IMR-90 (cell line): ENCODE results near the gene DBNL. TPM values are rescaled to one million over a fixed set of nuclear protein-coding genes. Genes with fewer than 3 reads are reported as not detected.
"Not testable (repeated sequence)": the region's sequence is repeated elsewhere in the genome, so short reads cannot be mapped to it uniquely, and the experiment has no call there.

ENCODE experiments used
- ATAC-seq: fragments of 200-7000 bp; cut with Tn5 transposase; 2 replicates; pipeline ENCODE4 v1.9.1; 2020; ENCODE audit warnings: low read depth, mild to moderate bottlenecking, moderate library complexity
- BruUV-seq: library from RNA; stranded (reverse); fragments of 400-500 nt; replicated peaks from 2 replicates; lab custom pipeline; 2021; lab: Mats Ljungman, UMichigan
- CTCF ChIA-PET: fragments of 300-600 bp; formaldehyde crosslinking; extraction: SDS; loops from one replicate; lab custom pipeline; 2021; ENCODE audit warnings: antibody characterized with exemption; lab: Yijun Ruan, JAX
- POLR2A ChIA-PET: fragments of 300-600 bp; sonication (Branson Sonifier 250); formaldehyde crosslinking; loops from one replicate; lab custom pipeline; 2022; ENCODE audit warnings: antibody characterized with exemption; ENCODE audit not compliant: unreplicated experiment; lab: Charles Lee
- DNase-seq: peaks from one replicate; pipeline ENCODE4 v3.0.0; 2013
- H2AFZ ChIP-seq: replicated peaks from 2 replicates; pipeline ENCODE3; 2013; ENCODE audit warnings: low read length, mild to moderate bottlenecking; ENCODE audit not compliant: poor library complexity
- H2AK5ac ChIP-seq: 2 replicates; pipeline ENCODE4 v1.6.1; 2013; ENCODE audit warnings: low read depth, low read length, inconsistent platforms
- H2AK9ac ChIP-seq: replicated peaks from 2 replicates; pipeline ENCODE3; 2013; ENCODE audit warnings: mild to moderate bottlenecking, low read depth, low read length, moderate library complexity; ENCODE audit not compliant: poor library complexity
- H2BK120ac ChIP-seq: 2 replicates; pipeline ENCODE4 v1.6.1; 2013; ENCODE audit warnings: low read depth, low read length, inconsistent platforms
- H2BK15ac ChIP-seq: 3 replicates; pipeline ENCODE4 v1.6.1; 2013; ENCODE audit warnings: low read depth, low read length, inconsistent platforms
- H2BK20ac ChIP-seq: 2 replicates; pipeline ENCODE4 v1.6.1; 2013; ENCODE audit warnings: low read depth, mild to moderate bottlenecking, inconsistent platforms, low read length, moderate library complexity
- H2BK5ac ChIP-seq: 2 replicates; pipeline ENCODE4 v1.6.1; 2013; ENCODE audit warnings: mild to moderate bottlenecking, low read depth, low read length, inconsistent platforms; ENCODE audit not compliant: poor library complexity, severe bottlenecking
- H3K14ac ChIP-seq: replicated peaks from 2 replicates; pipeline ENCODE4 v1.6.1; 2013; ENCODE audit warnings: low read depth, low read length, inconsistent platforms
- H3K18ac ChIP-seq: 2 replicates; pipeline ENCODE4 v1.6.1; 2013; ENCODE audit warnings: low read depth, low read length, control low read depth
- H3K23ac ChIP-seq: 2 replicates; pipeline ENCODE4 v1.6.1; 2013; ENCODE audit warnings: low read depth, low read length, inconsistent platforms
- H3K27ac ChIP-seq: 2 replicates; pipeline ENCODE4 v1.5.1; 2013; ENCODE audit warnings: mild to moderate bottlenecking, control low read depth, low read length; ENCODE audit not compliant: insufficient read depth
- H3K27me3 ChIP-seq: 2 replicates; pipeline ENCODE4 v1.6.1; 2013; ENCODE audit warnings: low read length; ENCODE audit not compliant: control insufficient read depth, insufficient read depth
- H3K36me3 ChIP-seq: 2 replicates; pipeline ENCODE4 v1.6.1; 2013; ENCODE audit warnings: low read length, mixed read lengths; ENCODE audit not compliant: control insufficient read depth, insufficient read depth
- H3K4ac ChIP-seq: 2 replicates; pipeline ENCODE4 v1.6.1; 2013; ENCODE audit warnings: low read depth, low read length, inconsistent platforms
- H3K4me1 ChIP-seq: 2 replicates; pipeline ENCODE4 v1.6.1; 2013; ENCODE audit warnings: low read length, mixed read lengths; ENCODE audit not compliant: control insufficient read depth, insufficient read depth
- H3K4me2 ChIP-seq: 2 replicates; pipeline ENCODE4 v1.6.1; 2013; ENCODE audit warnings: low read depth, mild to moderate bottlenecking, control low read depth, low read length, moderate library complexity
- H3K4me3 ChIP-seq: 2 replicates; pipeline ENCODE4 v1.5.1; 2013; ENCODE audit warnings: low read depth, mild to moderate bottlenecking, control low read depth, low read length, moderate library complexity; ENCODE audit not compliant: insufficient read depth
- H3K56ac ChIP-seq: 2 replicates; pipeline ENCODE4 v1.6.1; 2013; ENCODE audit warnings: low read length, inconsistent platforms; ENCODE audit not compliant: insufficient read depth; ENCODE audit errors: extremely low read depth
- H3K79me1 ChIP-seq, 2 experiments: 2 replicates each; pipeline ENCODE4 v1.6.1; 2013; ENCODE audit warnings: low read length in 2 of 2, inconsistent platforms in 1 of 2, low read depth in 1 of 2
- H3K9ac ChIP-seq: 2 replicates; pipeline ENCODE4 v1.6.1; 2013; ENCODE audit warnings: low read depth, low read length, control low read depth
- H3K9me1 ChIP-seq: 2 replicates; pipeline ENCODE4 v1.6.1; 2013; ENCODE audit warnings: low read length, inconsistent platforms; ENCODE audit not compliant: insufficient read depth
- H3K9me3 ChIP-seq: 2 replicates; pipeline ENCODE4 v1.6.1; 2013; ENCODE audit warnings: low read length; ENCODE audit not compliant: control insufficient read depth, insufficient read depth
- H4K20me1 ChIP-seq: 2 replicates; pipeline ENCODE4 v1.6.1; 2013; ENCODE audit warnings: low read length, inconsistent platforms; ENCODE audit not compliant: insufficient read depth
- H4K5ac ChIP-seq: 2 replicates; pipeline ENCODE4 v1.6.1; 2013; ENCODE audit warnings: mild to moderate bottlenecking, low read depth, low read length, control low read depth
- H4K8ac ChIP-seq, 2 experiments: 2 replicates each; pipeline ENCODE4 v1.6.1; 2013; ENCODE audit warnings: low read depth in 2 of 2, low read length in 2 of 2, control low read depth in 1 of 2, inconsistent platforms in 1 of 2
- H4K91ac ChIP-seq: 2 replicates; pipeline ENCODE4 v1.6.1; 2013; ENCODE audit warnings: low read depth, low read length, inconsistent platforms; ENCODE audit not compliant: insufficient read depth
- WGBS, 2 experiments: methylation state at CpG; one replicate each; pipeline versions ENCODE4 v1.1.5 to v1.1.7; 2013; ENCODE audit warnings: missing lambda C conversion rate in 2 of 2; ENCODE audit not compliant: insufficient read length in 1 of 2; ENCODE audit errors: extremely low coverage in 2 of 2; 5-methylcytosine and 5-hydroxymethylcytosine counted together
- dilution Hi-C: fragments of 300-500 bp; cut with HindIII; formaldehyde crosslinking; loops from one replicate; pipeline ENCODE4 v1.14.3; 2018; ENCODE audit warnings: low sequenced_read_pairs; ENCODE audit not compliant: unreplicated experiment
- in situ Hi-C: fragments of 300-500 bp; cut with MboI; formaldehyde crosslinking; loops from 3 replicates; pipeline ENCODE4 v1.14.3; 2019; ENCODE audit warnings: low sequenced_read_pairs, inconsistent platforms, mixed read lengths
- intact Hi-C: fragments of 100-400 bp; cut with micrococcal nuclease; formaldehyde crosslinking; loops from 2 replicates; pipeline ENCODE4 v1.10.0; 2022
- polyA plus RNA-seq, 3 experiments: library from polyadenylated mRNA; depleted of rRNA; stranded (reverse); fragments of >200 nt; gene quantifications; 2 replicates each; pipeline ENCODE4 v1.2.3, GENCODE V29; 2012; ENCODE audit warnings: low replicate concordance in 1 of 3
- total RNA-seq: library from RNA; depleted of rRNA; stranded (reverse); fragments of >200 nt; gene quantifications from 2 replicates; pipeline ENCODE4 v1.2.3, GENCODE V29; 2012

DBNL gene
- total and polyA plus RNA-seq, 2 of the 4 experiments (the other 2 are of a cell fraction): 157 to 179 TPM

DNA sequence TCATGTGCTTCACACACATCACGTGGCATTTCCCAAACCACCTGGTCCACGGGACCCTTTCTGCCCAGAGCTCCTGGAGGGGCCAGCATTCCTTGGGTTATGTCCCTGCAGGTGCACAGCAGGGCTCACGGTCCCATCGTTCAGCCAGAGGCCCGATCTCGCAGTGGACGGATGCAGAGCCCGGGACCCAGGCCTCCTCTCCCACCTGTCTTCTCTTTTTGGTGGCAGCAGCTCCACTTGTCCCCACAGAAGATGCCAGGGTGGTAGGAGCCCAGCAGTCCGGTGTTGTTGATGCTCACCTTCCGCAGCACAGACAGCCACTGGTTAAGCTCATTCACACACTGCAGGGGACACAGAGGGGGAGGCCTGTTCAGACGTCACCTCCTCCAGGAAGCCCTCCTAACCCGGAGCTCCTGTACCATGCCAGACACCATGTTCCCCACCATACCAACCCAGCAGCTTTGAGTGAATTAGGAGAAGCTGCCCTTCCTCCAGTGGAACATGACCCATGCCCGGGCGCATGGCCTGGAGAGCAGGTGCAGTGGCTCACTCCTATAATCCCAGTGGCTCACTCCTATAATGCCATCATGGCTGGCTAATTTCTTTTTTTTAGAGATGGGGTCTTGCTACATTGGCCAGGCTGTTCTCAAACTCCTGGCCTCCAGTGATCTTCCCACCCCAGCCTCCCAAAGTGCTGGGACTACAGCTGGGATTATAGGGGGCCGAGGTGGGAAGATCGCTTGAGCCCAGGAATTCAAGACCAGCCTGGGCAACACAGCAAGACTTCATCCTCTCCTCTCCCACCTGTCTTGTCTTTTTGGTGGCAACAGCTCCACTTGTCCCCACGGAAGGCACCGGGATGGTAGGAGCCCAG is 10.3 kb upstream of the DBNL start:
- H2AK5ac ChIP-seq, H2BK20ac ChIP-seq, H4K91ac ChIP-seq, H3K9me1 ChIP-seq, H3K4me1 ChIP-seq, POLR2A ChIA-PET, H3K14ac ChIP-seq, H3K79me1 ChIP-seq, H2AK9ac ChIP-seq, H3K23ac ChIP-seq, H2BK120ac ChIP-seq, H3K4ac ChIP-seq, H3K4me2 ChIP-seq, dilution Hi-C loops, H4K5ac ChIP-seq, H3K27me3 ChIP-seq, H3K27ac ChIP-seq, H3K36me3 ChIP-seq, DNase-seq, H3K56ac ChIP-seq, intact Hi-C loops, H4K8ac ChIP-seq, H2BK15ac ChIP-seq, H2AFZ ChIP-seq, ATAC-seq, H3K18ac ChIP-seq, in situ Hi-C loops, H3K9ac ChIP-seq, H3K9me3 ChIP-seq, BruUV-seq, H4K20me1 ChIP-seq, H2BK5ac ChIP-seq, H3K4me3 ChIP-seq: not testable (repeated sequence)
- WGBS, 2 experiments: no CpG with 5 or more reads among the region's 18 CpGs
- CTCF ChIA-PET: interaction anchor here (0.6 kb wide), 1 partner anchor 510 kb away, joined by 4 read pairs; no protein-coding TSS in a partner anchor

DNA sequence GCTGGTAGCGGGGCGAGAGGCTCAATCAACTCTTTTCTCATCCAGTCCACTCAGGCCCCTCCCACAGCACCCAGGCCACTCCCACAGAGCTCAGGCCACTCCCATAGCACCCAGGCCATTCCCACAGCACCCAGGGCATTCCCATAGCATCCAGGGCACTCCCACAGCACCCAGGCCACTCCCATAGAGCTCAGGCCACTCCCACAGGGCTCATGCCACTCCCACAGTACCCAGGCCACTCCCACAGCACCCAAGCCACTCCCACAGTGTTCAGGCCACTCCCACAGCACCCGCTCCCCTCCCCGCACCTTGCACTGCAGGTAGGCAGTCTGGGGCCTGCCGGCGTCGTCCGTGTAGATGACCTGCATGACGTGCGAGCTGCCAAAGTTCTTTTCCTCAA is 8.1 kb upstream of the DBNL start:
- POLR2A ChIA-PET, DNase-seq: not testable (repeated sequence)

More for the DNA sequence above, 8.1 kb upstream of the DBNL start:
- H3K79me1 ChIP-seq, H2AK9ac ChIP-seq, in situ Hi-C loops, H4K5ac ChIP-seq, H2AK5ac ChIP-seq, H3K27ac ChIP-seq, H3K18ac ChIP-seq, H3K56ac ChIP-seq, H2BK5ac ChIP-seq, H2BK20ac ChIP-seq, H3K9me3 ChIP-seq, H2BK120ac ChIP-seq, H3K4me1 ChIP-seq, CTCF ChIA-PET, dilution Hi-C loops, H2AFZ ChIP-seq, H3K36me3 ChIP-seq, H3K23ac ChIP-seq, intact Hi-C loops, H2BK15ac ChIP-seq, H3K4ac ChIP-seq, H3K14ac ChIP-seq, BruUV-seq, H4K20me1 ChIP-seq, H3K4me3 ChIP-seq, H4K8ac ChIP-seq, H3K4me2 ChIP-seq, H4K91ac ChIP-seq, H3K27me3 ChIP-seq, H3K9me1 ChIP-seq, H3K9ac ChIP-seq: not testable (repeated sequence)
- ATAC-seq: peak; percentile 59
- no CpG with 5 or more reads among the region's 10 CpGs for WGBS, 2 experiments
